Measurements from ENCODE around the gene CELF6.

Gene CELF6

GRCh38 chr15:72319985-72320671 is at the start of gene CELF6:
CELF6 (minus strand) TSS chr15:72320157; CDS start chr15:72319874, 283 bp downstream.
- peak; percentile 96 for DNase-seq

- DNase-seq = no peak
These were observed 48.9 kb upstream of the CELF6 start for GRCh38 chr15:72368899-72369298.

GRCh38 chr15:72368325-72368724 is 48.4 kb upstream of the CELF6 start:
- no peak for DNase-seq

GRCh38 chr15:72365844-72366243 is 45.9 kb upstream of the CELF6 start:
- no peak for DNase-seq

GRCh38 chr15:72361176-72361575 is 41.2 kb upstream of the CELF6 start:
- DNase-seq = no peak

GRCh38 chr15:72358650-72359171 is 38.8 kb upstream of the CELF6 start:
- no peak for DNase-seq

- DNase-seq = no peak
These were observed 38.2 kb upstream of the CELF6 start for GRCh38 chr15:72358121-72358520.

GRCh38 chr15:72354496-72354895 is 34.5 kb upstream of the CELF6 start:
- no peak for DNase-seq

- no peak for DNase-seq
These were observed 33.3 kb upstream of the CELF6 start for GRCh38 chr15:72353266-72353665.

- DNase-seq = no peak
These were observed 25.8 kb upstream of the CELF6 start for GRCh38 chr15:72345806-72346205.

GRCh38 chr15:72345280-72345679 is 25.3 kb upstream of the CELF6 start:
- no peak for DNase-seq

GRCh38 chr15:72344602-72345001 is 24.6 kb upstream of the CELF6 start:
- DNase-seq = no peak

GRCh38 chr15:72342385-72342784 is 22.4 kb upstream of the CELF6 start:
- peak; percentile 48 to 74 for DNase-seq

- peak; percentile 24 to 51 for DNase-seq
These were observed 21.4 kb upstream of the CELF6 start for GRCh38 chr15:72341361-72341760.

- DNase-seq = no peak
These were observed 20.4 kb upstream of the CELF6 start for GRCh38 chr15:72340366-72340765.

- peak; percentile 16 to 56 for DNase-seq
These were observed 19.8 kb upstream of the CELF6 start for GRCh38 chr15:72339777-72340177.

- DNase-seq = no peak
These were observed 18.8 kb upstream of the CELF6 start for GRCh38 chr15:72338617-72339321.

- no peak for DNase-seq
These were observed 18.2 kb upstream of the CELF6 start for GRCh38 chr15:72338148-72338547.

GRCh38 chr15:72334842-72335241 is 14.9 kb upstream of the CELF6 start:
- DNase-seq = no peak

GRCh38 chr15:72331021-72331420 is 11.1 kb upstream of the CELF6 start:
- DNase-seq = no peak

- no peak for DNase-seq
These were observed 3.8 kb upstream of the CELF6 start for GRCh38 chr15:72323752-72324151.

GRCh38 chr15:72319360-72319984 is 485 bp downstream of the CELF6 start:
- DNase-seq = peak in 1 of 2 experiments; percentile 48

- peak in 1 of 2 experiments; percentile 40 for DNase-seq
These were observed 1.5 kb downstream of the CELF6 start for GRCh38 chr15:72318408-72318942.
